ENCODE results near the gene SMLR1. TPM values are rescaled to one million over a fixed set of nuclear protein-coding genes. Genes with fewer than 3 reads are reported as not detected.

SMLR1 gene
- total RNA-seq, 1 donor from 2014 or later = not detected

DNA sequence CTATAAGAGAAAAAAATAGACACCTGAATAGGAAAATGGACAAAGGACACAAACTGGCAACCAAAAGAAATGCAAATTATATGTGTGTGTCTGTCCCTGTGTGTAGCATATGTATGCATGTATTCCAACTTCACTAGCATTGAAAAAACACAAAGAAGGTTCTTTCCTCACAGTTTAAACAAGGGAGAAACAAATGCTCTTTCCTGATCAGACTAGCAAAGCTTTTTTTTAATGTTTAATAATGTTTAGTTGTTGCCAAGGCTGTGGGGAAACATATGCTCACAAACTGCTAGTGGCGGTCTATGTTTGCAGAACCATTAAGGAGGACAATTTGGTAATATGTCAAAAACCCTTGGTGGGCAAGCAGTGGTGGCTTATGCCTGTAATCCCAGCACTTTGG, 22.4 kb downstream of the SMLR1 start:
- Mint-ChIP-seq H3K4me3 (no peak overlapping the region), H3K9me3 (no peaks in the 10 kb centered on the region), H3K4me1 (peaks cover 34% of the 10 kb centered on the region), H3K36me3 (no peaks in the 10 kb centered on the region), H3K27me3 (ENCODE audit: low read depth) (no peaks in the 10 kb centered on the region), H3K27ac (no peak overlapping the region)
- TF ChIP-seq, protein P1, sequence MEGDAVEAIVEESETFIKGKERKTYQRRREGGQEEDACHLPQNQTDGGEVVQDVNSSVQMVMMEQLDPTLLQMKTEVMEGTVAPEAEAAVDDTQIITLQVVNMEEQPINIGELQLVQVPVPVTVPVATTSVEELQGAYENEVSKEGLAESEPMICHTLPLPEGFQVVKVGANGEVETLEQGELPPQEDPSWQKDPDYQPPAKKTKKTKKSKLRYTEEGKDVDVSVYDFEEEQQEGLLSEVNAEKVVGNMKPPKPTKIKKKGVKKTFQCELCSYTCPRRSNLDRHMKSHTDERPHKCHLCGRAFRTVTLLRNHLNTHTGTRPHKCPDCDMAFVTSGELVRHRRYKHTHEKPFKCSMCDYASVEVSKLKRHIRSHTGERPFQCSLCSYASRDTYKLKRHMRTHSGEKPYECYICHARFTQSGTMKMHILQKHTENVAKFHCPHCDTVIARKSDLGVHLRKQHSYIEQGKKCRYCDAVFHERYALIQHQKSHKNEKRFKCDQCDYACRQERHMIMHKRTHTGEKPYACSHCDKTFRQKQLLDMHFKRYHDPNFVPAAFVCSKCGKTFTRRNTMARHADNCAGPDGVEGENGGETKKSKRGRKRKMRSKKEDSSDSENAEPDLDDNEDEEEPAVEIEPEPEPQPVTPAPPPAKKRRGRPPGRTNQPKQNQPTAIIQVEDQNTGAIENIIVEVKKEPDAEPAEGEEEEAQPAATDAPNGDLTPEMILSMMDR (IDR thresholded peaks at IDR 0.05; ENCODE audit: unreplicated experiment) = no peak
- no peak for DNase-seq (ENCODE audit: low spot score in 2 of 2, unreplicated experiment in 2 of 2)

DNA sequence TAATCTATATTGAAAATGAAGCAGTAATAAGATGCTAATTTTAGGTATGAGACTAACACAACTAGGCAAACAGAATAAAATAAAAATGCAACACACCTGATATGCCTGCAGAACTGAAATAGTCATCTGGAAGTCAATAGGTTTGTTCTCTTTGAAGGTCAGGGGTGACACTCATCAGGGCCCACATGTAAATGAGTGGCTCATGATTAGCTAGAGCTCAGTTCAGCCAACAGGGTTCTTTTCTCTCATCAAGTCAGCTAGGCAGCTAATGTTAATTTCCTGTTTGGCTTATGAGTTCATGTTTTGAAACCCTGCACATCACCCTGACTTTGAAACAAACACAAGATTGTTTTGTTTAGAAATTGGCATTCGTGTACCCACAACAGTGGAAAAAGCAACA, 23.8 kb downstream of the SMLR1 start:
- Mint-ChIP-seq H3K9me3 (peaks cover 6% of the 10 kb centered on the region), H3K27me3 (ENCODE audit: low read depth) (no peaks in the 10 kb centered on the region)
- TF ChIP-seq, protein P1 (IDR thresholded peaks at IDR 0.05; ENCODE audit: unreplicated experiment) = no peak

DNA sequence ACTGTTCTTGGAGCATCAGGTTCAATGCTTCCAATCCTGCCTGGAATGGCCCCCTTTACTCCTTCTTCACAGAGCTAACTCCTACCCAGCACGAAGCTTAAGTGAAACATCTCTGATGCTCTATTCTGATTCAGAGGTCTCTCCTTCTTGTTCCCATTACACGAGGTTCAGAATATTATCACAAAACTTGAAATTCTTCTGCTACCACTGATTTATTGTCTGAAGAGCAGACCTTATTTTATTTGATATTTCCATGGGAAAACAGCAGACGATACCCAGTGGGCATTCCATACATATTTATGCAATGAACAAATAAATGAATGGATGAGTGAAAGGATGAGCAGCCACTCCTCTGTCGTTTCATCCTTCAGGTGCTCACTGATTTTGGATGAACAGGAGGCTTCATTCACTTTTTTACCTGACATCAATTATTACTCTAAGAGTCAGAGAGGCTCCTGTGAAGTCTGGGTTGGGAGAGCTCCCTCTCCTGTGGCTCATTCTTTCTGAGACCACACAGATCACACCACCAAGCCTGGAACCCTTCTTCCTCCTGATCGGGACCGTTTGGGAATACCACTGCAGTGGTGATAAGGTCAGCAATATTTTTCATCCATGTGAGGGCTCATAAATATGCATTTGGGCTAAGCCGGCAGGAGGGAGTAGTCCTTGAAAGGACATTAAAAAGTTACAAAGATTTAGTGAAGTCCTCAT, 25.8 kb downstream of the SMLR1 start:
- Mint-ChIP-seq H3K27ac (peak overlapping the region; percentile 74), H3K4me3 (no peak overlapping the region), H3K9me3 (peaks cover 10% of the 10 kb centered on the region), H3K4me1 (peaks cover 21% of the 10 kb centered on the region), H3K27me3 (ENCODE audit: low read depth) (no peaks in the 10 kb centered on the region), H3K36me3 (peaks cover 7% of the 10 kb centered on the region)
- TF ChIP-seq, protein P1 (IDR thresholded peaks at IDR 0.05; ENCODE audit: unreplicated experiment) = no peak
- DNase-seq (ENCODE audit: low spot score in 2 of 2, unreplicated experiment in 2 of 2) = no peak

More for the DNA sequence above, 23.8 kb downstream of the SMLR1 start:
- no peak overlapping the region for H3K4me3 Mint-ChIP-seq
- no peak for DNase-seq (ENCODE audit: low spot score in 2 of 2, unreplicated experiment in 2 of 2)
- H3K4me1 Mint-ChIP-seq = peaks cover 34% of the 10 kb centered on the region
- peaks cover 5% of the 10 kb centered on the region for H3K36me3 Mint-ChIP-seq
- H3K27ac Mint-ChIP-seq = no peak overlapping the region

DNA sequence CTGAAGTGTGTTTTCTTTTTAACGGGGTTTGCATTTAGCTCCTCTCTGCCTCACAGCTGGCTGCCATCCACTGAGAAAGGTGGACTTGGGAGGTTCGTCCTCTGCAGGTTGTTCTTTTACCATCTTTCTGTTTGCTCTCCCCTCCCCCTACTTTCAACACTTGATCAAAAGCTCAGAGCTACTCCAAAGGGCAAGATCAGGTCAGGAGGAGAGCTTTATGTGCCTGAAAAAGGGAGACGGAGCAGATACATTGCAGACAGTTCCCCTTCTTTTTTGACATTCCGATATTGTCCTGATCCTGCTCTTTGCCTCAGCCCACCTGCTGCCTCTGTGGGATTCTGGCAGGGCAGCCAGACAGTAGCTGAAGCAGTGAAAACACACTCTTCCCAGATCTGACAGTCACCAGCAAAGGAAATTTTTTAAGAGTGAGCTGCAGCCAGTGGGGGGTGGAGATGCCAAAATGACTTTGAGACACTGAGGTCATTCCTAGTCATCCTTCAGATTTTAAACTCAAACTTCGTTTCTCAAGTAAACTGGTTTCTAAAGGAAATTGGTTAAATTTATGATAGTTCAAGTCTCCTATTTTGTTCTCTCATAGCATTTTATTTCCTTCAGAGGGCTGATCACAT, 26.5 kb downstream of the SMLR1 start:
- H3K4me3 Mint-ChIP-seq = no peak overlapping the region
- peaks cover 10% of the 10 kb centered on the region for H3K9me3 Mint-ChIP-seq
- peak overlapping the region; percentile 74 for H3K27ac Mint-ChIP-seq
- H3K4me1 Mint-ChIP-seq = peaks cover 25% of the 10 kb centered on the region
- H3K27me3 Mint-ChIP-seq (ENCODE audit: low read depth) = no peaks in the 10 kb centered on the region
- peaks cover 7% of the 10 kb centered on the region for H3K36me3 Mint-ChIP-seq
- TF ChIP-seq, protein P1 (IDR thresholded peaks at IDR 0.05; ENCODE audit: unreplicated experiment) = no peak
- no peak for DNase-seq (ENCODE audit: low spot score in 2 of 2, unreplicated experiment in 2 of 2)

DNA sequence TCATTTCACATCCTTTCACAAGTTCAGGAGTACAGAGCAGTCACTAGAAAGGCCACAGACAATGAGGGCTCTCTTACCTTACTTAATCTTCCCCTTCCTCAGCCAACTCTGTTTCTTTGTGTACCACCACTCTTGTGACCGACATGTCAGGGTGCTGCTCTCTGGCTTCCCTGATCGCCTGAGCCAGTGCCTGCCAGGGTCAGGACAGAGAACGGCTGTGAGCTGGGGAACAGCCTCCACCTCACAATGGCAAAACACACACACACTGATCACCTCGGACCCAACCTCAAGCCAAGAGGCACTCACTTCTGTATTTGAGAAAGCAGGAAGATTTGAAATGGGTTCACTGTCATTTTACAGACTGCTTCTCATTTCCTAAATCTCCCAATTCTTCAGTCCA, 30.8 kb downstream of the SMLR1 start:
- DNase-seq (ENCODE audit: low spot score in 2 of 2, unreplicated experiment in 2 of 2) = no peak
- TF ChIP-seq, protein P1 (IDR thresholded peaks at IDR 0.05; ENCODE audit: unreplicated experiment) = no peak
- H3K9me3 Mint-ChIP-seq = peaks cover 10% of the 10 kb centered on the region
- H3K27me3 Mint-ChIP-seq (ENCODE audit: low read depth) = no peaks in the 10 kb centered on the region
- H3K4me1 Mint-ChIP-seq = peaks cover 24% of the 10 kb centered on the region
- peaks cover 9% of the 10 kb centered on the region for H3K36me3 Mint-ChIP-seq
- H3K27ac Mint-ChIP-seq = no peak overlapping the region
- H3K4me3 Mint-ChIP-seq = no peak overlapping the region

All from mesothelial cell of epicardium (in vitro differentiated cells).